Lung (tissue), 12 donors: ENCODE results near the gene CD300LF. TPM values are rescaled to one million over a fixed set of nuclear protein-coding genes. Genes with fewer than 3 reads are reported as not detected.
A peak's percentile ranks its signal among the peaks of the same experiment; 100 is the strongest.

ENCODE experiments used
- ATAC-seq: fragments of 200-7000 bp; cut with Tn5 transposase; one replicate; pipeline ENCODE4 v1.9.1; 2020; ENCODE audit warnings: moderate number of reproducible peaks; ENCODE audit not compliant: insufficient read depth, low FRiP score
- DNase-seq, 3 donors: peaks; one replicate each; pipeline ENCODE4 v3.0.0-alpha.2; 2013 to 2017
- H3K27ac ChIP-seq, 2 donors: one replicate each; pipeline ENCODE4 v1.5.1; 2013; ENCODE audit warnings: mild to moderate bottlenecking in 2 of 2, moderate library complexity in 2 of 2, control low read depth in 1 of 2, inconsistent platforms in 1 of 2, low read depth in 1 of 2, low read length in 1 of 2
- H3K27me3 ChIP-seq, 3 donors: one replicate each; pipeline ENCODE4 v1.5.1; 2013; ENCODE audit warnings: low read length in 2 of 3; ENCODE audit not compliant: control insufficient read depth in 3 of 3, insufficient read depth in 3 of 3
- H3K36me3 ChIP-seq, 4 donors: one replicate each; pipeline ENCODE4 v1.5.1; 2013; ENCODE audit warnings: low read length in 4 of 4, mild to moderate bottlenecking in 1 of 4, moderate library complexity in 1 of 4; ENCODE audit not compliant: control insufficient read depth in 4 of 4, insufficient read depth in 4 of 4
- H3K4me1 ChIP-seq, 5 donors: one replicate each; pipeline ENCODE4 v1.5.1; 2013; ENCODE audit warnings: low read length in 5 of 5, mild to moderate bottlenecking in 2 of 5, moderate library complexity in 1 of 5; ENCODE audit not compliant: control insufficient read depth in 5 of 5, insufficient read depth in 5 of 5
- H3K4me3 ChIP-seq: one replicate; pipeline ENCODE4 v1.5.1; 2013; ENCODE audit warnings: mild to moderate bottlenecking, control low read depth, moderate library complexity
- H3K9ac ChIP-seq, 2 donors: one replicate each; pipeline ENCODE4 v1.5.1; 2013; ENCODE audit warnings: low read length in 2 of 2, control low read depth in 1 of 2; ENCODE audit not compliant: insufficient read depth in 1 of 2
- H3K9me3 ChIP-seq, 4 donors: one replicate each; pipeline ENCODE4 v1.5.1; 2013; ENCODE audit warnings: low read length in 3 of 4, mild to moderate bottlenecking in 1 of 4, moderate library complexity in 1 of 4; ENCODE audit not compliant: control insufficient read depth in 4 of 4, insufficient read depth in 3 of 4
- CTCF ChIP-seq: IDR thresholded peaks from 2 replicates; pipeline ENCODE4 v1.5.1; 2012; ENCODE audit warnings: mild to moderate bottlenecking; ENCODE audit errors: control extremely low read depth, extremely low read depth
- WGBS, 2 donors: extraction: QIAGEN DNeasy Blood & Tissue Kit; methylation state at CpG; one replicate each; pipeline ENCODE4 v1.1.7; 2013; 5-methylcytosine and 5-hydroxymethylcytosine counted together
- polyA plus RNA-seq, 2 donors: library from polyadenylated mRNA; stranded (reverse); fragments of 200-250 nt; gene quantifications; one replicate each; pipeline ENCODE4 v1.2.1, GENCODE V29; 2013
- total RNA-seq, 2 donors: library from RNA; depleted of rRNA in 1 of 2; stranded (reverse); fragments of >200 nt in 1 of 2; gene quantifications; one replicate each; pipeline ENCODE4 v1.2.1, GENCODE V29; 2014 to 2021
- donor health status: control.
- donor health status: control.
- donor health status: Bipolar disorder and iron deficiency.
- donor health status: healthy.
- donor health status: DM: yes; HTN: yes; CAD: no.

The CD300LF gene
- total and polyA plus RNA-seq, 4 donors: 8.6 to 35.1 (median 26.2) TPM

- no peak for TF ChIP-seq CTCF
- 2% methylated on average over 44 to 46 of the region's 46 CpGs for WGBS, 2 donors
- Histone ChIP-seq H3K4me3 (peak overlapping the region; percentile 58), H3K27me3 (no peaks in the 10 kb centered on the region), H3K4me1 (peaks cover 0 to 55% (median 27%) of the 10 kb centered on the region in 5 donors), H3K9ac (peak overlapping the region in 1 of 2 donors; percentile 62), H3K27ac (peak overlapping the region; percentile 72 to 77), H3K36me3 (no peaks in the 10 kb centered on the region), H3K9me3 (no peaks in the 10 kb centered on the region)
- DNase-seq (peak in 1 of 3 donors; percentile 34), ATAC-seq (no peak)
These were observed 36.7 kb upstream of the CD300LF start for GRCh38 chr17:74749279-74750038.

- DNase-seq (peak; percentile 94 to 96 (median 95)), ATAC-seq (peak; percentile 95)
- Histone ChIP-seq H3K4me3 (peak within 1 kb of the TSS; percentile 58), H3K4me1 (peaks cover 0 to 56% (median 27%) of the 10 kb centered on the region in 5 donors), H3K36me3 (no peaks in the 10 kb centered on the region), H3K9ac (peak within 1 kb of the TSS in 1 of 2 donors; percentile 60), H3K27ac (peak within 1 kb of the TSS; percentile 72 to 77), H3K9me3 (no peaks in the 10 kb centered on the region), H3K27me3 (no peaks in the 10 kb centered on the region)
- 0% methylated on average over 86 to 90 of the region's 90 CpGs for WGBS, 2 donors
- TF ChIP-seq CTCF: no peak
These were observed 36.0 kb upstream of the CD300LF start, which contains the start of gene NHERF1 for GRCh38 chr17:74748529-74749278. Gene NHERF1, plus strand, starts transcription at chr17:74748628. Its CDS starts 219 bp downstream, at chr17:74748847.

GRCh38 chr17:74748279-74748528 is 35.5 kb upstream of the CD300LF start:
- no peak for TF ChIP-seq CTCF
- Histone ChIP-seq H3K9me3 (no peaks in the 10 kb centered on the region), H3K27ac (peak overlapping the region; percentile 56 to 75), H3K36me3 (no peaks in the 10 kb centered on the region), H3K4me1 (peaks cover 0 to 56% (median 27%) of the 10 kb centered on the region in 5 donors), H3K27me3 (no peaks in the 10 kb centered on the region), H3K9ac (no peak overlapping the region), H3K4me3 (no peak overlapping the region)
- DNase-seq (no peak), ATAC-seq (no peak)
- 0 to 1% methylated on average over 34 of the region's 34 CpGs for WGBS, 2 donors
